SW480 (cell line): ENCODE data around the gene KMT2B.
"Not testable (repeated sequence)": the region's sequence is repeated elsewhere in the genome, so short reads cannot be mapped to it uniquely, and the experiment has no call there.

Experiments
- DNase-seq: peaks from one replicate; pipeline ENCODE4 v3.0.0-alpha.2; 2016; ENCODE audit warnings: low spot score

KMT2B gene

GRCh38 chr19:35757231-35757748 lies 39.5 kb downstream of the KMT2B start:
- no peak for DNase-seq

GRCh38 chr19:35757749-35758608 lies 40.2 kb downstream of the KMT2B start, which contains the start of gene PROSER3:
Gene PROSER3 (plus strand): TSS chr19:35758176. CDS start chr19:35758216, 40 bp downstream.
- DNase-seq: peak; percentile 100

GRCh38 chr19:35759697-35760096 lies 41.9 kb downstream of the KMT2B start:
- DNase-seq: no peak

GRCh38 chr19:35760711-35761349 lies 43.0 kb downstream of the KMT2B start:
- no peak for DNase-seq

- no peak for DNase-seq
These were observed 46.9 kb downstream of the KMT2B start for GRCh38 chr19:35764432-35765315.

- DNase-seq: no peak
These were observed 48.8 kb downstream of the KMT2B start for GRCh38 chr19:35766571-35767104.

- no peak for DNase-seq
These were observed 49.7 kb downstream of the KMT2B start for GRCh38 chr19:35767288-35768081.

- DNase-seq: no peak
These were observed 50.2 kb downstream of the KMT2B start for GRCh38 chr19:35768082-35768421.

GRCh38 chr19:35772362-35772761 lies 54.6 kb downstream of the KMT2B start:
- not testable (repeated sequence) for DNase-seq

GRCh38 chr19:35773020-35773806 lies 55.4 kb downstream of the KMT2B start:
- DNase-seq: no peak

- peak; percentile 40 for DNase-seq
These were observed 56.7 kb downstream of the KMT2B start for GRCh38 chr19:35774274-35775045.

- DNase-seq: no peak
These were observed 57.2 kb downstream of the KMT2B start for GRCh38 chr19:35775046-35775297.

GRCh38 chr19:35775298-35776101 lies 57.7 kb downstream of the KMT2B start, which contains the start of gene ARHGAP33:
Gene ARHGAP33 (plus strand): TSS chr19:35775564. CDS start chr19:35775659, 95 bp downstream.
- peak; percentile 98 for DNase-seq

- DNase-seq: no peak
These were observed 58.4 kb downstream of the KMT2B start for GRCh38 chr19:35776102-35776788.

- no peak for DNase-seq
These were observed 59.5 kb downstream of the KMT2B start for GRCh38 chr19:35777086-35777841.

GRCh38 chr19:35777961-35778360 lies 60.2 kb downstream of the KMT2B start:
- no peak for DNase-seq

- DNase-seq: no peak
These were observed 61.2 kb downstream of the KMT2B start for GRCh38 chr19:35779033-35779432.
